IPS-18a (cell line): ENCODE data around the gene ZFP91.

Source experiments
- H3K27ac ChIP-seq: one replicate; pipeline ENCODE4 v1.5.1; 2013; ENCODE audit warnings: low read length
- H3K27me3 ChIP-seq: one replicate; pipeline ENCODE4 v1.6.1; 2013; ENCODE audit warnings: mild to moderate bottlenecking, low read length; ENCODE audit not compliant: control insufficient read depth, insufficient read depth
- H3K36me3 ChIP-seq: one replicate; pipeline ENCODE4 v1.6.1; 2013; ENCODE audit warnings: low read depth, low read length; ENCODE audit not compliant: control insufficient read depth
- H3K4me1 ChIP-seq: one replicate; pipeline ENCODE4 v1.6.1; 2013; ENCODE audit warnings: low read depth, low read length; ENCODE audit not compliant: control insufficient read depth
- H3K4me3 ChIP-seq: one replicate; pipeline ENCODE4 v1.5.1; 2013; ENCODE audit warnings: low read length
- H3K9ac ChIP-seq: one replicate; pipeline ENCODE4 v1.6.1; 2013; ENCODE audit warnings: mild to moderate bottlenecking, low read length, moderate library complexity
- H3K9me3 ChIP-seq: one replicate; pipeline ENCODE4 v1.6.1; 2013; ENCODE audit warnings: low read depth, low read length; ENCODE audit not compliant: control insufficient read depth

Gene ZFP91

GRCh38 chr11:58652726-58653280 is 73.9 kb downstream of the ZFP91 start:
- H3K27me3 ChIP-seq: no peaks in the 10 kb centered on the region
- H3K36me3 ChIP-seq: no peaks in the 10 kb centered on the region
- H3K4me1 ChIP-seq: no peaks in the 10 kb centered on the region
- no peak overlapping the region for H3K27ac ChIP-seq
- H3K9me3 ChIP-seq: no peaks in the 10 kb centered on the region
- H3K9ac ChIP-seq: no peak overlapping the region
- no peak overlapping the region for H3K4me3 ChIP-seq

GRCh38 chr11:58654079-58654907 is 75.4 kb downstream of the ZFP91 start:
- no peaks in the 10 kb centered on the region for H3K36me3 ChIP-seq
- no peaks in the 10 kb centered on the region for H3K27me3 ChIP-seq
- H3K4me3 ChIP-seq: no peak overlapping the region
- H3K9ac ChIP-seq: no peak overlapping the region
- no peaks in the 10 kb centered on the region for H3K4me1 ChIP-seq
- H3K9me3 ChIP-seq: no peaks in the 10 kb centered on the region
- H3K27ac ChIP-seq: no peak overlapping the region

- no peak overlapping the region for H3K9ac ChIP-seq
- no peaks in the 10 kb centered on the region for H3K9me3 ChIP-seq
- H3K36me3 ChIP-seq: no peaks in the 10 kb centered on the region
- H3K27me3 ChIP-seq: no peaks in the 10 kb centered on the region
- no peak overlapping the region for H3K4me3 ChIP-seq
- no peak overlapping the region for H3K27ac ChIP-seq
- no peaks in the 10 kb centered on the region for H3K4me1 ChIP-seq
Measured at GRCh38 chr11:58654908-58655296, 76.0 kb downstream of the ZFP91 start.

- H3K9ac ChIP-seq: no peak overlapping the region
- no peaks in the 10 kb centered on the region for H3K27me3 ChIP-seq
- H3K27ac ChIP-seq: no peak overlapping the region
- no peaks in the 10 kb centered on the region for H3K4me1 ChIP-seq
- H3K4me3 ChIP-seq: no peak overlapping the region
- H3K9me3 ChIP-seq: no peaks in the 10 kb centered on the region
- H3K36me3 ChIP-seq: no peaks in the 10 kb centered on the region
Measured at GRCh38 chr11:58656348-58656747, 77.5 kb downstream of the ZFP91 start.

- Histone ChIP-seq H3K4me3 (no peak overlapping the region), H3K36me3 (no peaks in the 10 kb centered on the region), H3K27me3 (no peaks in the 10 kb centered on the region), H3K4me1 (no peaks in the 10 kb centered on the region), H3K9ac (no peak overlapping the region), H3K9me3 (no peaks in the 10 kb centered on the region), H3K27ac (no peak overlapping the region)
Measured at GRCh38 chr11:58658623-58659022, 79.8 kb downstream of the ZFP91 start.

- no peaks in the 10 kb centered on the region for H3K9me3 ChIP-seq
- H3K4me1 ChIP-seq: no peaks in the 10 kb centered on the region
- H3K27ac ChIP-seq: no peak overlapping the region
- H3K9ac ChIP-seq: no peak overlapping the region
- H3K4me3 ChIP-seq: no peak overlapping the region
- H3K36me3 ChIP-seq: no peaks in the 10 kb centered on the region
- H3K27me3 ChIP-seq: no peaks in the 10 kb centered on the region
Measured at GRCh38 chr11:58659404-58659803, 80.5 kb downstream of the ZFP91 start.

GRCh38 chr11:58659910-58660570 is 81.2 kb downstream of the ZFP91 start:
- H3K27me3 ChIP-seq: no peaks in the 10 kb centered on the region
- no peak overlapping the region for H3K9ac ChIP-seq
- no peak overlapping the region for H3K27ac ChIP-seq
- no peaks in the 10 kb centered on the region for H3K4me1 ChIP-seq
- no peaks in the 10 kb centered on the region for H3K36me3 ChIP-seq
- H3K9me3 ChIP-seq: no peaks in the 10 kb centered on the region
- no peak overlapping the region for H3K4me3 ChIP-seq
